Measurements from ENCODE around the gene ATG13. TPM values are rescaled to one million over a fixed set of nuclear protein-coding genes. Genes with fewer than 3 reads are reported as not detected.

The ATG13 gene
- total RNA-seq, 6 experiments from 2014 or later: 34.5 to 60.9 (median 41.1) TPM

GRCh38 chr11:46637546-46637945, 20.2 kb downstream of the ATG13 start:
- Histone ChIP-seq H3K36me3 (peaks cover 0 to 5% (median 1%) of the 10 kb centered on the region in 4 donors), H3K27ac (no peak overlapping the region), H3K27me3 (no peaks in the 10 kb centered on the region), H3K4me1 (peaks cover 0 to 37% (median 13%) of the 10 kb centered on the region in 4 donors), H3K9me3 (no peaks in the 10 kb centered on the region), H3K4me3 (no peak overlapping the region)
- 100% methylated on average over 2 of the region's 5 CpGs for WGBS (ENCODE audit: insufficient coverage, low coverage, low lambda C conversion rate, missing lambda C conversion rate)
- intact Hi-C loops (cut with DNase I): loop anchor here in 1 of 2 donors (10.0 kb wide), 1 partner anchor 527 kb away; no protein-coding TSS in a partner anchor
- DNase-seq (no peak), ATAC-seq (no peak)
- TF ChIP-seq POLR2A (IDR thresholded peaks at IDR 0.05) (no peak), CTCF (IDR thresholded peaks at IDR 0.05) (no peak)

DNA sequence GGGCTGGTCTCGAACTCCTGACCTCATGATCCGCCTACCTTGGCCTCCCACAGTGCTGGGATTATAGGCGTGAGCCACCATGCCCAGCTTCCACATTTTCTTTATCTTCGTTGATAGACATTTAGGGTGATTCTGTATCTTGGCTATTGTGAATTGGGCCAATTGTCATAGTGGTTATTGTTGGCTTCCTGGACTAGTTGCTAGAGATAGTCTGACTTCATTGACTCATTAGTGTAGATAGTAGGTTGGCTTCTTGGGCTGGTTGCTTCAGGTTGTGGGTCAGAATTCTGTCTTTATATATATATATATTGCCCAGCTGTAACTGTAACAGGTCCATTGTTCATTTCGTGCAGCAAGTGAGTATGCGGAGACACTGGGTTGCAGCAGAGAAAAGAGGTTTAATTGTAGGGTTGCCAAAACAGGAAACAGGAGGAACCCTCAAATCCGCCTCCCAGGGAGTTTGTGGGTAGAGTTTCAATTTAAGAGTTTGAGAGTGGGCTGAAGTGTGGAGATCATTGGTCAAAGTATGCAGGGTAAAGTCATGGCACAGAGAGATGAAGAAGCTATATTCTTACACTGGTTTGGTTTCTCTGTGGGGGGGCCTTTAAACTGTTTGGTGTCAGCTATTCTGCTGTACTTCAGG, 22.0 kb downstream of the ATG13 start:
- intact Hi-C loops (cut with DNase I): loop anchor here in 1 of 2 donors (10.0 kb wide), 1 partner anchor 525 kb away; no protein-coding TSS in a partner anchor
- ATAC-seq (peak in 1 of 4 donors; percentile 28), DNase-seq (no peak)
- H3K4me3 ChIP-seq: no peak overlapping the region
- H3K9me3 ChIP-seq: no peaks in the 10 kb centered on the region
- WGBS (ENCODE audit: insufficient coverage, low coverage, low lambda C conversion rate, missing lambda C conversion rate): 79% methylated on average over 7 of the region's 7 CpGs
- no peaks in the 10 kb centered on the region for H3K27me3 ChIP-seq
- H3K4me1 ChIP-seq: peaks cover 0 to 33% (median 7%) of the 10 kb centered on the region in 4 donors
- peaks cover 0 to 5% (median 0%) of the 10 kb centered on the region in 4 donors for H3K36me3 ChIP-seq
- TF ChIP-seq CTCF (IDR thresholded peaks at IDR 0.05) (no peak), POLR2A (IDR thresholded peaks at IDR 0.05) (no peak)
- peak overlapping the region in 1 of 3 donors; percentile 50 for H3K27ac ChIP-seq

- H3K9me3 ChIP-seq: no peaks in the 10 kb centered on the region
- ATAC-seq: peak; percentile 30 to 76 (median 64)
- peak overlapping the region in 1 of 3 donors; percentile 50 for H3K27ac ChIP-seq
- peaks cover 0 to 14% (median 0%) of the 10 kb centered on the region in 4 donors for H3K36me3 ChIP-seq
- WGBS (ENCODE audit: insufficient coverage, low coverage, low lambda C conversion rate, missing lambda C conversion rate): 78% methylated on average over 6 of the region's 6 CpGs
- intact Hi-C loops (cut with DNase I): no loop called here
- DNase-seq: no peak
- peaks cover 0 to 25% (median 3%) of the 10 kb centered on the region in 4 donors for H3K4me1 ChIP-seq
- TF ChIP-seq CTCF (IDR thresholded peaks at IDR 0.05): no peak
- no peak for TF ChIP-seq POLR2A (IDR thresholded peaks at IDR 0.05)
- no peak overlapping the region for H3K4me3 ChIP-seq
- no peaks in the 10 kb centered on the region for H3K27me3 ChIP-seq
Observed at GRCh38 chr11:46640036-46640788, 22.9 kb downstream of the ATG13 start.

DNA sequence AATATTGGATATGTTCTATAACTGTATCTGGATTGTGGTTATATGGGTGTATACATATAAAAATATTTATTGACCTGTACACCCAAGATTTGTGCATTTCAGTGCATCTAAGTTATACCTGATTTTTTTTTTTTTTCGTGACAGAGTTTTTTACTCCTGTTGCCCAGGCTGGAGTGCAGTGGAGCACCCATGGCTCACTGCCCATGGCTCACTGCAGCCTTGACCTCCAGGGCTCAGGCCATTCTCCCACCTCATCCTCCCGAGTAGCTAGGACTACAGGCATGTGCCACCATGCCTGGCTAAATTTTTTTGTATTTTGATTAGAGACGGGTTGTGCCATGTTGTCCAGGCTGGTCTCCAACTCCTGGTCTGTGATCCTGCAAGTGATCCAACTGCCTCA, 24.3 kb downstream of the ATG13 start:
- intact Hi-C loops (cut with DNase I): no loop called here
- DNase-seq (no peak), ATAC-seq (peak; percentile 53 to 72 (median 66))
- peaks cover 0 to 28% (median 6%) of the 10 kb centered on the region in 4 donors for H3K36me3 ChIP-seq
- no peak for TF ChIP-seq CTCF (IDR thresholded peaks at IDR 0.05)
- TF ChIP-seq POLR2A (IDR thresholded peaks at IDR 0.05): no peak
- no peaks in the 10 kb centered on the region for H3K27me3 ChIP-seq
- H3K27ac ChIP-seq: no peak overlapping the region
- peaks cover 0 to 25% (median 3%) of the 10 kb centered on the region in 4 donors for H3K4me1 ChIP-seq
- H3K9me3 ChIP-seq: no peaks in the 10 kb centered on the region
- no peak overlapping the region for H3K4me3 ChIP-seq
- 34% methylated on average over 3 of the region's 3 CpGs for WGBS (ENCODE audit: insufficient coverage, low coverage, low lambda C conversion rate, missing lambda C conversion rate)

All from right lobe of liver (tissue), 6 donors.